Activated T-helper 9 cell treated with anti-CD3 and anti-CD28 coated beads, Interleukin-2, amount 50 U/mL, for 16 hours (primary cell): ENCODE results near the gene TEPSIN.

Experiments used
- DNase-seq: peaks from one replicate; pipeline ENCODE4 v3.0.0-alpha.2; 2020; ENCODE audit warnings: low read depth

The TEPSIN gene, protein sequence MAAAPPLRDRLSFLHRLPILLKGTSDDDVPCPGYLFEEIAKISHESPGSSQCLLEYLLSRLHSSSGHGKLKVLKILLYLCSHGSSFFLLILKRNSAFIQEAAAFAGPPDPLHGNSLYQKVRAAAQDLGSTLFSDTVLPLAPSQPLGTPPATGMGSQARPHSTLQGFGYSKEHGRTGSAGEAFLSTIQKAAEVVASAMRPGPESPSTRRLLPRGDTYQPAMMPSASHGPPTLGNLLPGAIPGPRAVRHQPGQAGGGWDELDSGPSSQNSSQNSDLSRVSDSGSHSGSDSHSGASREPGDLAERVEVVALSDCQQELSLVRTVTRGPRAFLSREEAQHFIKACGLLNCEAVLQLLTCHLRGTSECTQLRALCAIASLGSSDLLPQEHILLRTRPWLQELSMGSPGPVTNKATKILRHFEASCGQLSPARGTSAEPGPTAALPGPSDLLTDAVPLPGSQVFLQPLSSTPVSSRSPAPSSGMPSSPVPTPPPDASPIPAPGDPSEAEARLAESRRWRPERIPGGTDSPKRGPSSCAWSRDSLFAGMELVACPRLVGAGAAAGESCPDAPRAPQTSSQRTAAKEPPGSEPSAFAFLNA

DNA sequence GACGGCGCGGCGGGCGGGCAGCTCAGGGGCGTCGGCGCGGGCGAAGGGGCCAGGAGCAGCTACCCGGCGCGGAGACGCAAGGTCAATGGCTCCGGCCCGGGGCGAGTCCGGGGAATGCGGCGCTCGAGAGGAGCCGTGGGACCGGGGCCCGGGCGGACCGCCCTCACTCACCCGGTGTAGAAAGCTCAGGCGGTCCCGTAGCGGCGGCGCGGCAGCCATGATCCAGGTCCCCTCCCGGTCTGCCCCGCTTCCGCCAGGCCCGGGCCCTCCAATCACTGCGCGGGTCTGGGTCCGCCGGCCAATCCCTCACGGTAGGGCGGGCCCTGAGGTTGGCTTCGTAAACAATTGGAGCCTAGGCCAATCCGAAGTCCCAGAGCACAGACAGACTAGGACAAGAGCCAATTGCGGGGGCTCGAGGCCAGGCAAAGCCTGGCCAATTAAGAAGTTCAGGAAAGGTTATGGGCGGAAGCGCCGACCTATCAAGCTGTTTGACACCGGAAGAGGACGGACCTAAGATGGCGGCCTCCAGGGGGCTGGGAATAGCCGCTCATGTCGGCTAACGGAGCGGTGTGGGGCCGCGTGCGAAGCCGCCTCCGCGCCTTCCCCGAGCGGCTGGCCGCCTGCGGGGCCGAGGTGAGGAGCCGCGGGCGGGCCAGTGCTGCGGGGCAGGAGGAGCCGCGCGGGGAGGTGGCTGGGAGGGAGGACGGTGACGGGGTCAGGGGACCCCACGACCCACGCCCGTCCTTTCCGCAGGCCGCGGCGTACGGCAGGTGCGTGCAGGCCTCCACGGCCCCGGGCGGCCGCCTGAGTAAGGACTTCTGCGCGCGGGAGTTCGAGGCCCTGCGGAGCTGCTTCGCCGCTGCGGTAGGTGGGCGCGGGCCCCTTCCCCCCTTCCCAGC lies at the start of gene TEPSIN, which contains the start of gene NDUFAF8:
TEPSIN (minus strand) TSS at position 241 of the 899 bp plus-strand sequence; CDS start at position 219, 22 bp downstream.
NDUFAF8 (plus strand) TSS at position 504 of the 899 bp plus-strand sequence; CDS start at position 550, 46 bp downstream.
- peak; percentile 90 for DNase-seq

DNA sequence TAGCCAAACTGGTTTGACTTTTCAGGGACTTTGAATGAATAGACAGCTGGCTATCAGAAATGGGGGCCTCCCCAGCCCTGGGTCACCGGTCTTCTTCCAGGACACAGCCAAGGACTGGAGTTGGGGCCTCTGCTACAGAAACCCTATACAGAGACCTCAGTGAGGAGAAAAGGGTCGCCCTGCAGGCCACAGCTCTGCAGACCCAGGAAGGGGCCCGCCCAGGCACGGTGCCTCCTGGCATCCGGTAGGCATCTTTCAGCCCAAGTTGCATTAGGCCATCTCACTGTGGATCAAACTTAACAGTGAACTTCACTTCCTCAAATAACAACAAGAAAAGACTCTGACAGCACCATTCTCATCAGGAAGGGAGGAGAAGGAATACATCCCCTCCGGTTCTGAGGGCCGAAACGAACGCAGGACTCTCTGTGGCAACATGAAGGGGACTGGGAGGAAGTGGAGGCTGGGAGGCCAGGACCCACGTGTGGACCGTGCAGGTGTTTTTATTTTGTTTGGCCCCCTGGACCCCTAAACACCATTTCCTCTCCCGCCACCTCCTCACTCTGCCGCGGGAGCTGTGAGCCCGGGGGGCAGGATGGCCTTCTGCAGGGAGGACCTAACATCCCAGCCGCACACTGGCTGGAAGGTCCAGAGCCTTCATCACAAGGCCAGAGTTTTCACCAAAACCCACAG lies 49.0 kb upstream of the TEPSIN start:
- no peak for DNase-seq

DNA sequence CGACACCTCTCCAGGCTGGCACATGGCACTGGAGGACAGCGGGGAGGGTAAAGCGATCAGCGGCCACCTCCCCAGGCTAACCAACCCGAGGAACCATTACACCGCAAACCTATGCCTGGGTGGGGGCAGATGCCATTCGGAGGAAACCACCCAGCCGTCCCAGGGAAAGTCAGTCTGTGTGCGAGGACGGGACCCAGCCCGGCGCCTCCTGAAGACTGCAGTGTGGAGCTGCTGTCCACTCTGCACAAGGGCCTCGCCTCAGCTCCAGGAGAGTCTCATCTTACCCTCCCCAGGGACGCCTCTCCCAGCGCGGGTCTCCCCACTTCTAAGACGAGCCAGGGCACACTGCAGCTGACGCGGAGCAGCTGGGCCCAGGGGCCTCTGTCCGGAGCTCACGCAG lies 48.3 kb upstream of the TEPSIN start:
- no peak for DNase-seq

DNA sequence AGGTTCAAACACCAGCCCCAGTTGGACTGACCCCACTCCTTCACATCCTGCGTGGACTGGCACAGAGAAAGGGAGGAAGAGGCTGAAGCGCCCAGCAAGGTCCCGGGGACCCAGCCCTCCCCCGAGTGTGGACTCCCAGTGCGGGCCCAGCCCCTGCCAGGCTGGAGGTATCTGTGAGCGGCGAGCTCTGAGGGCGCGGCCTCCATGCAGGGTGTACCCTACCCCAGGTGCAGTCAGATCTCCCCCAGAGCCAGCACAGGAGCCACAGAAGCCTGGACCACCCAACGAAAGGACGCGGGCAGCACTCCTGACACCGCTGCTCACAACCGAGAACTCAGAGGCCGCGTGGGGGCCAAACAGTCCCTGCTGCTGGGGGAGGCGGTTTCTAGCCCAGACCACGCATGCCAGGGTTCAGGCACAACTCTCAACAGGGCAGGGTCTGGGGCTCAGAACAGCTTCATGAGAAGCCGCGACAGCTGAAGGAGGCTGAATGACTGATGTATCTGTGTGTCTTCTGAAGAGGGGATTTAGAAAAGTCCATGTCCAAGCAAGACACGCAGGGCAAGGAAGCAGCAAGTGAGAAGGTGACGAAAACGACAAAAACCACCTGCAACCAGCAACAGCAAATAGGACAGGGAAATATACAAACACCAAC lies 47.8 kb upstream of the TEPSIN start:
- no peak for DNase-seq

DNA sequence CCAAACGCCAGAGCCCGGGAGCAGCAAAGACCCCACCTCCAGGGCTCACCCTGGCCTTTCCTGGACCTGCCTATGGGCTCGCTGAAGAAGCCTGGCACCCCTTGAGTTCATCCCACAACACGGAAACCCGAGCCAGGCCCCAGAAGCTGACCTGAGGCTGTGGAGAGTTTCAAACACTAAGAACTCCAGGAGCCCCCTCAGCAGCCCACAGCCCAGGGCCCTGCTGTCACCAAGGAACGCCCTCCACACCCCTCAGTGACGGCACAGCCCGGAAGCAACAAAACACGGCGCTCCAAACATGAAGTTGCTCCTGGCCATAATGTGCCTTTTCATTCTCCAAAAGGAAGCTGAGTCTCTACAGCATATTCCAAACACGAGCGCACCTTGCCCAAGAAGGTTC lies 47.0 kb upstream of the TEPSIN start:
- DNase-seq = no peak

DNA sequence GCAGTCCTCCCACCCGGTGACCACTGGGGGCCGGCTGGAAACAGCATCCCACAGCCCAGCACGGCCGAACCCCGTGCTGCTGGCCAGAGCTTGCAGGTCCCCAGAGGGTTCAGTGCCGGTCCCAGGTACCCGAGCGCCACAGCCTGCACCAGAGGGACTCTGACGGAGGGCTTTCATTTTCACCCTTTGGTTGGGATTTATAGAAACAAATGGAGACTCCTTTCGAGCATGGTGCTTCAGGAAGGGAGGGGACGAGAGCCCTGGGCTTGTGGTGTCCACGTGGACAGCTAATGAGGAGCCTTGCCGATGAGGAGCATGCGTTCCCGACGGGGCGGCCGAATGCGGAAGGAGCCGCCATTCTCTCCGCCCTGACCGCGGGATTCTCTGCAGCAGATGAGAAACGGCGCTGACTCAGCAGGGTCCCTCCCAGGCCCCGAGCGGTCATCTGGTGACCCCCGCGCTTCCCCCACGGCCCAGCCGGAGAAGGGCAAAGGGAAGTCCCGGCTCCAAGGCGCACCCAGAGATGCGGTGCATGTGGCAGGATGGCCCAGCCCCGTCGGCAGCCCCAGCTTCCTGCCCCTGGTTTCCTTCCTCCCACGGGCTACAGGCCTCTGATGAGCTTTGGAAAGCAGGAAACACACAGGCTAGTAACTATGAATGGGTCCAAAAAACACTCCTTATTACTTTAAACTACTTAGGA lies 46.5 kb upstream of the TEPSIN start:
- DNase-seq = peak; percentile 46

DNA sequence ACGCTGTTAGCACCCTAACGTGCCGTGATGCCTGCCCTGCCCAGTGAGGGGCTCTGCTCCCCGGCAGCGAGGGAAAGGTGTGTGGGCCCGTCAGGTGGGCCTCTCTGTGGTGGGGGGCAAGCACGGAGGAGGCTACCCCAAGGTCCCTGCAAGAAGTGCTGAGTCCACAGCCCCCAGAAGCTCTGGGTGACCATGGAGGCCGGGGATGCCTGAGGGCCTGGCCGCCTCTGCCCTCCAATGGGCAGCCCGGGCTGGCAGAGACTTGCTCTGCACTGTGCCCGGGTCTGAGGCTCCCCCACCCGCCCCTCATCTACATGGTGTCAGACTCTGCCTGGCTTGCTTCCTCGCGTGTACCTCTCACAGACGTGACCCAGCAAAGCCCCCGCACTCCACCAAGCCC lies 44.0 kb upstream of the TEPSIN start:
- DNase-seq = no peak

DNA sequence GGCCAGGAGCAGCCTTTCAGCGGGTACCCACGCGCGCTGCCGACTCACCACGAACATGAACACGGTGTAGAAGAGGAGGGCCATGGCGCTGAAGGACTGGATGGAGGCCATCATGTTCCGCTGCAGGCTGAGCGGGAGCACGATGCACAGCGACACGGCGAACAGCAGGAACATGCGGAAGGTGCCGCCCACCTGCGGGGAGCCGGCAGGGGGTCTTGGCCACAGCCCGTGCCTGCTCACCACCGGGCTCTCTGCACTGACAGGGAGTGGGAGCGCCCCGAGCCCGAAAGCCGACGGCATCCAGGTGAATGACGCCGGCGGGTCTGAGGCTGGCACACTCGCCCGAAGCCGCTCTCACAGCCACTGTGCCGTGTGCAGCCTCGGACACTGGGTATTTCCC lies 43.3 kb upstream of the TEPSIN start:
- no peak for DNase-seq

DNA sequence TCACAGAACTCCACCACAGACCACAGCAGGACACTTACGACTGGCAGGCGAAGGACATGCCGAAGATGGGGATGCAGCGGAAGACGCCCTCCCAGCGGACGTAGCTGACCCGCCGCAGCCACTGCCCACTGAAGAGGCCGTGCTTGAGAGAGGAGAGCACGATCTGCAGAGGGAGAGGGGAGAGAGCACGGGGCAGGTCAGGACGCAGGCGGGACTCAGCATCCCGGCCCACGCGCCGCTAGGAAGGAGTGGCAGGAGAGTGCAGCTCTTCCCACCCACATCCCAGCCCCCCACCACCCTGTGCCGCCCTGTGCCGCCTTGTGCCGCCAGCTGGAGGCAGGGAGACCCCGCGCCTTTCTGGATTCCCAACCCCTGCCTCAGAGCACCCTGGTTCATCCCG lies 41.7 kb upstream of the TEPSIN start:
- DNase-seq = no peak

DNA sequence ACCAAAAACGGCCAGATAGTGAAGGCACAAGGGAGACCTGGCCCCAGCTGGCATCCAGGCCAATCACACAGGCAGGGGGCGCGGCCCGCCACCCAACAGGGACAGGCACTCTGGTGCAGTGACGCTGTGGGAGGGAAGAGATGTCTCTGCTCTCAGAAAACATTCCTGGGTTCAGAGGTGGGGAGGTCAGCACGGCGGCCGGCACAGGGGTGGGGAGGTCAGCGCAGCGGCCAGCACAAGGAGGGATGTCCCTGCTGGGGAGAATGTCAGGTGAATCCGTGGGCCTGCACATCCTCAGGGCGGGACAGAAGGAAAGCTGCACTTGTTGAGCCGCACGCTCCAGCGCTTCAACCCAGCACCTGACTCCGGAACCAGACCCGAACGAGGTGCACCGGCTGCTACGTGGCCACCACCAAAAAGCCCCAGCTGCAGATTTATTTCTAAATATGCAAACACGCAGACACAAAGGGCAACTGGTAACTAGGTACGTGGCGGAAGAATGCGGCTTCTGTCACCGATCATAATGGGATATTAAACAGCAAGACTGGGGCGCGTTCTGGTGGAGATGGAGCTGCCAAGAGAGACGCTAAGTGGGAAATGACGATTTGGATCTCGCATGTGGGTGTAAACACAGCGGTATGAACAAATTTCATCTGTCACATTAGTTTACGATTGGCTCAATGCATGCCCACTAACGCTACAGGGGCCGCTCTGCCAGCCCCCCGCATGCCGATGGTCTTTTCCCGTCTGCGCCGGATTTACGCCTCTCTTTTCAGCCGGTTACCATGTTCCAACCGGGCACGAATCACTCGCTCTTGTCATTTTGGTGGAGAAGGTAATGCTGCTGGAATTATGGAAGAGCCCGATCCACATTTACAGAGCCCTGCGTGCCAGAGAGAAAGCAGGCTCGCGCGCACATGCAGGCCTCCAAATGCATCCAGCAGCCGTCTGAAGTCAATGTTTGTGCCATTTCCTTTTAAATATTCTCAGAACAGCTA lies 40.7 kb upstream of the TEPSIN start:
- DNase-seq = no peak

DNA sequence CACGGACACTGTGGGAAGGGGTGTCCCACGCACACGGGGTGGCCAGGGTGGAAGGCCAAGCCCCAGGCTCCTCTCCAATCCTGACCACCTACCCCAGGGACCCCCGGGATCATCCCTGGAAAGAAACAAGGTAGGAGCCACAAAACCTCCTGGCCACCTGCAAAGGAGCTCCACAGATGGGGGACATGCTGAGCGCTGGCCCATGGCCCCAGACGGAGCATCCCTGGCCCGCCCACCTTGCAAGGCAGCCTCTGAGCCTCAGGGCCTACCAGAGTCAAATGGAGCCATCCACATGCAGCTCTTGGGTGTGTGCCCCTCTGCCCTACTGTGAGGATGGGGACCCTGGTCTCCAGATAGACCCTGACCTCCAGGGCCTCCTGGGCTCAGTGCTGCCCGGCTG lies 40.0 kb upstream of the TEPSIN start:
- DNase-seq = no peak

DNA sequence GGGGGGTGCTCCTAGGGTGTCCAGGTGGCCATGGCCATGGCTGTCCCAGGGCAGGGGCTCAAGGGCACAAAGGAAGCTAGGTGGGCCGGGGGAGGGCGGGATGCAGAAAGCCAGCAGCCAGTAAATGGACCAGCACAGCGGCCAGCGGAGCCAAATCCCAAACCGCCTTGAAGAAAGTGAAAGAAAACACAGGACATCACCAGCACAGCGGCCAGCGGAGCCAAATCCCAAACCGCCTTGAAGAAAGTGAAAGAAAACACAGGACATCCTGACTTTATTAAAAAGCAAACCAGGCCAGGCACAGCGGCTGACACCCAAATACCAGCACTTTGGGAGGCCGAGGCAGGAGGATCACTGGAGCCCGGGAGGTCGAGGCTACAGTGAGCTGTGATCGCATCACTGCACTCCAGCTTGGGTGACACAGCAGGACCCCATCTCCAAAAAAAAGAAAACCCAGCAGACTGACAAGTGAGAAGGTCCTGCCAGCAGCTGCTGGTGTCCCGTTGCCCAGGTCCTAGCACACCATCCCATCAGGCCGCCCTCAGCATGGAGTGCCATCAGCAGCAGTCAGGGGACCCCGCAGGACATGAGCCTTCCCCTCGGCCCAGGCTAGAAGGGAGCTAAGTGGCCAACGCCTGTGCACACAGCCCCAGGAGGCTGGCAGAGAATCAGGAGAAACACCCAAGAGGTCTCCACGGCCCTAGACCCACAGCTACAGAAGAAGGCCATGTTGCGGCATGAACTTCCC lies 39.3 kb upstream of the TEPSIN start:
- DNase-seq = no peak

DNA sequence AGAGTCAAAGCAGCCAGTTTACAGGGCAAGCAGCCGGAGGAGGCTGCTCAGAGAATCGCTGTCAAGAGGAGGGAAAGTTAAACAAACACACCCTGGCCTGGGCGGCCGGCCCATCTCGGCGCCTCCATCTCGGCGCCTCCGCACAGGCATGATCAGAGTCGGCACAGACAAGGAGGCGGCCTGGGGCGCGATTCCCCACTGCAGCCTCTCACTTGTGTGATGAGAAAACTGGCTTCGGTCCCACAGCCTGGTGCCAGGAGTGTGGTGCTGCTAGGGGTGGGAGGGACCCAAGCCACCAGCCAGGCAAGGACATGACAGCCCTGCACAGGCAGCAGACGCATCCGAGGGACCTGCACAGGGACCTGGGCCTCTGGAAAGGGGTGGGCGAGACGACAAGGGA lies 38.6 kb upstream of the TEPSIN start:
- DNase-seq = no peak

DNA sequence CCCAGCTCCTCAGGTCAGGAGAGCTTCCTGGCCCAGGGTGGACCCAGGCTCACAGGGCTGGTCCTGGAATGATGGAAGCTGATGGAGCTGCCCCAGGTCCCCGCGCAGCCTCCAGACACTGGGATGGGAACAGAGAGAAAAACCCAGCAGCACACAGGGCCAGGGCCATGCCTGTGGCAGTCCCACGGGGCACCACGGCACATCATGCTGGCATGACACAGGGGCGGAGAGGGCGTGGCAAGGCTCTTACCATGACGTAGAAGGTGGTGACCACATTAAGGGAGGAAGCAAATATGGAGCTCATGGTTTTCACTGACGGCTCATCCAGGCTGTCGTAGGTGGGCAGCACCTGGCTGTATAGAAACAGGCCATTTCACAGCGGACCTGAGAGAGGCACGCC lies 37.9 kb upstream of the TEPSIN start:
- no peak for DNase-seq

DNA sequence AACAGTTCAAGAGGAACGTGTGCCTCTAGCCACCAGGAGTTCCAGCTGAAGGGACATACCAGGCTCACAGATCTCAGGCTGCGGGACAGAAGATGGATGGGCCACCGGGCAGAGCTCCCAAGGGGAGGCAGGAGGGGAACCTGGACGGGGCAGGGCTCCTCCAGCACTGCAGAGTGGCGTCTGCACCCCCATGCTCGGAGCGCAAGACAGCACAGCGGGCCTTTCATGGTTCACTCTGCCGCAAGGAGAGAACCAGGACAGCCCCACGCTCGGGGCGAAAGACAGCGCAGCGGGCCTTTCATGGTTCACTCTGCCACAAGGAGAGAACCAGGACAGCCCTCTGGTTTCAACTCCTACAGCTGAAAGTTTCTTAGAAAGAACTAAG lies 35.6 kb upstream of the TEPSIN start:
- no peak for DNase-seq

DNA sequence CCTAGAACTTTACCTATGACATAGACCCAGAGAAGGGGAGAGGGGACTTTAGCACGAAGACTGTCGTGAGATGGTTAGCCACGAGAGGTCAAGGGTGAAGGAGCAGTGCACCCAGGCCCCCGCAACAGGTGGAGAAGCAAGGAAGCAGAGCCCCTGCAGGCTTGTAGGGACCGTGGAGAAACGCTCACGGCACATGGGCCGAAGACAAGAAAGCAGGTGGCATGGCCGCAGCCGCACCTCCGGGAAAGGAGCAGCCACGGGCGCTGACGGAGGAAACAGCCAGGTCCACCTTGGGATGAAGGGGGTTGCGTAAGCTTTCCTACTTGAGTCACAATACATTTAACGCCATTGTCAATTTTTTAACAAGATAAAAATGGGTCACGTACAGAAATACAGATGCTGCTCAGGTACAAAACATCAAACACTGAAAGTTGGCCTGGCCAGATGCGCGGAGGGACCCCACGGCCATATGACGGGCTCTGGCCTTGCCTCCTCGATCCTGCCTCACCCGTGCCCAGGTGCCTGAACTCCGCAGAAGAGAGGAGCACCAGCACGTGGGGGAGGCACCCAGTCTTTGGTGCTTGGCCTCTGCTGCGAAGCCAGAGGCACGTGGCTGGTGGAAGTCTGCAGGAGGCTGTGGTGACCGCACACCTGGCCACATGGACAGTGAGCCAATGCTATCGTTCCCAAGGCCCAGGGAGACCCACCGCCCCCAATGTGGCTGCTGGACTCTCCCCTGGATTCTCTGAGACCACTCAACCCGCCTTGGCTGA lies 35.0 kb upstream of the TEPSIN start:
- no peak for DNase-seq

DNA sequence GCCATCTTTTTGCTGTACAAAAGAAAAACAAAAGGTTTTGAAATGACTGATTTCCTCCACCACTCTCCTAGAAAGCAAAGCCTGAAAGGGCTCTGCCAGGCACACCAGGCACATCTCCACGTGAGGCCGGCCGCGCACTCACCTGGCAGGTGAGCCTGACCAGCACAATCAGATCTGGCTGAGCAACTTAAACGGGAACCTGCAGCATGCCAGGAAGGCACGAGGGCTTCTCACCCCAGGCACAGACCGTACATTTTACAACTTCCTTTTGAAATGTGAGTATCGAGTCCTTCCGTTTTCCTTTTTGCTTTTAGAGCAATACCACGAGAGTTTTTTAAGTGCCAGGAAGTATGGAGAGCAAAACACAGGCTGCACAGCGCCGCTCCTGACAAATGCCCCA lies 33.8 kb upstream of the TEPSIN start:
- DNase-seq = no peak

DNA sequence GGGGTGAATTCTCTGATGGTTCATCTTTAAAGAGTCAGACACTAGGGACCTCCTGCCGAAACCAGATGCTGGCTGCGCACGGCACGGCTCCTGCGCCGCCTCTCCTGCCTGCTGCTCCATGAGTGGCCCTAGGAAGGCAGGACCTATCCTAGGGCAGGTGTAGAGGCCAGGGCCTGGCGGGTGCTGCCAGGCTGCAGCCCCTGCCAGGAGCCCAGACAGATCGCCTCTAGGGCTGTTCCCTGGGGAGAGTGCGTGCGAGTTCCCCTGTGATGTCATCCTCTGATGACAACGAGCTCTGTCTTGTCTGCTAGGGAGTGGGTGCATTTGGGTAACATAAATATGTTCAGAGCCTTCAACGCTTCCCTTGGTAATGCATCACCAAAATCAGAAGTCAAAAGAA lies 32.4 kb upstream of the TEPSIN start:
- DNase-seq = no peak
